Kidney (tissue), 14 donors: ENCODE measurements around the gene GIPC1. TPM values are rescaled to one million over a fixed set of nuclear protein-coding genes. Genes with fewer than 3 reads are reported as not detected.

Experiments used
- DNase-seq, 5 donors: peaks; one replicate each; pipeline ENCODE4 v3.0.0-alpha.2; 2013 to 2020
- FAIRE-seq: peaks from 2 replicates; lab custom pipeline; 2012; peaks lifted over from hg19 to GRCh38; lab: Jason Lieb, UNC
- H3K27ac ChIP-seq, 2 donors: one replicate each; pipeline ENCODE4 v1.7.0; 2013; ENCODE audit warnings: low read depth in 2 of 2, low read length in 2 of 2, inconsistent platforms in 1 of 2
- H3K27me3 ChIP-seq: one replicate; pipeline ENCODE4 v1.7.1; 2013; ENCODE audit warnings: low read length, inconsistent platforms; ENCODE audit not compliant: control insufficient read depth, insufficient read depth
- H3K36me3 ChIP-seq, 3 donors: one replicate each; pipeline versions ENCODE4 v1.7.0 to v1.7.1; 2013; ENCODE audit warnings: low read length in 3 of 3, control low read depth in 1 of 3, inconsistent platforms in 1 of 3; ENCODE audit not compliant: insufficient read depth in 3 of 3, control insufficient read depth in 2 of 3
- H3K4me1 ChIP-seq, 3 donors: one replicate each; pipeline versions ENCODE4 v1.7.0 to v1.7.1; 2013; ENCODE audit warnings: low read length in 3 of 3, inconsistent platforms in 1 of 3, low read depth in 1 of 3; ENCODE audit not compliant: control insufficient read depth in 2 of 3, insufficient read depth in 2 of 3
- H3K4me3 ChIP-seq, 3 donors: one replicate each; pipeline versions ENCODE4 v1.7.0 to v1.8.1; 2013; ENCODE audit warnings: low read length in 3 of 3, control low read depth in 1 of 3, inconsistent platforms in 1 of 3
- H3K9ac ChIP-seq, 3 donors: one replicate each; pipeline versions ENCODE4 v1.7.0 to v1.7.1; 2013; ENCODE audit warnings: low read length in 3 of 3, control low read depth in 1 of 3, inconsistent platforms in 1 of 3
- H3K9me3 ChIP-seq, 3 donors: one replicate each; pipeline versions ENCODE4 v1.7.0 to v1.7.1; 2013; ENCODE audit warnings: low read length in 3 of 3, control low read depth in 1 of 3, inconsistent platforms in 1 of 3; ENCODE audit not compliant: control insufficient read depth in 2 of 3, insufficient read depth in 1 of 3
- intact Hi-C: fragments of 100-400 bp; cut with DNase I; formaldehyde crosslinking; loops from one replicate; pipeline ENCODE4 v1.11.1; 2022
- polyA plus RNA-seq: library from polyadenylated mRNA; stranded (reverse); fragments of 350-450 nt; fragmentation: Illumina TruSeq; extraction: RNeasy Lipid Tissue Mini Kit (QIAGEN cat#74804); gene quantifications from one replicate; pipeline ENCODE4 v1.2.3, GENCODE V29; 2014; ENCODE audit warnings: low read depth, low replicate concordance; ENCODE audit not compliant: insufficient read depth
- total RNA-seq: library from RNA; stranded (reverse); fragmentation: NEBNext Ultra II Directional; extraction: Animal tissue kit (Norgen Biotek cat#: 25700); gene quantifications from one replicate; pipeline ENCODE4 v1.2.1, GENCODE V29; 2021
- TF ChIP-seq, protein P1 (sequence below): IDR thresholded peaks from 3 replicates; pipeline ENCODE4 v1.5.1; 2012; ENCODE audit warnings: mild to moderate bottlenecking, moderate library complexity, borderline replicate concordance; ENCODE audit not compliant: insufficient read depth; ENCODE audit errors: extremely low read depth
- donor health status: control.
- donor health status: control.
- donor health status: control.
- donor health status: control.
- donor health status: control.
- donor health status: DM: yes; HTN: yes; CAD: no.
- donor health status: Normal renal cell carcinoma (clear cell type).

GIPC1 gene
- total and polyA plus RNA-seq, 2 donors from 2014 or later: 94.6 to 137 TPM

DNA sequence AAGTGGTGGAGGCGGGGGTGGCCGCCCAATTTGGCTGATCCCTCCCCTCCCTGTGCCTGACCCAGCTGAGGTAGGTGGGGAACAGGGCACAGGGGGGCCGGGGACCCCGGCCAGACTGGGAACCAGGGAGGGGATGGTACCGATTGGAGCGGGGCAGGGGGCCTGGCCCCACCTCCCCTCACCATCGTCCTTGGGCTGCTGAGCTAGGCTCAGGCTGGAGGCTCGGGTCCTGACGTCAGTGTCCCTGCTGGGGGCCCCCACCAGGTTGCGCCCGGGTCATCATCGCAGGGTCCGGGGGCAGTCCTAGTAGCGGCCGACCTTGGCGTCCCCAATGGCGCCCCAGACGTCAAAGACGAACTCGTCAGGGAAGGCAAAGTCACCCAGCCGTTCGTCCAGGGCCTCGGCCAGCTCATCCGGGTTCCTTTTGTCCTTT, 17.8 kb downstream of the GIPC1 start:
- no peak for FAIRE-seq
- Histone ChIP-seq H3K4me1 (peaks cover 0 to 20% (median 0%) of the 10 kb centered on the region in 3 donors), H3K36me3 (peaks cover 0 to 25% (median 0%) of the 10 kb centered on the region in 3 donors), H3K9ac (no peak overlapping the region), H3K9me3 (no peaks in the 10 kb centered on the region), H3K4me3 (no peak overlapping the region), H3K27me3 (peaks cover 2% of the 10 kb centered on the region), H3K27ac (peak overlapping the region; percentile 41 to 57)
- intact Hi-C loops: no loop called here
- DNase-seq: peak in 2 of 5 donors; percentile 67 to 91
- TF ChIP-seq, protein P1, sequence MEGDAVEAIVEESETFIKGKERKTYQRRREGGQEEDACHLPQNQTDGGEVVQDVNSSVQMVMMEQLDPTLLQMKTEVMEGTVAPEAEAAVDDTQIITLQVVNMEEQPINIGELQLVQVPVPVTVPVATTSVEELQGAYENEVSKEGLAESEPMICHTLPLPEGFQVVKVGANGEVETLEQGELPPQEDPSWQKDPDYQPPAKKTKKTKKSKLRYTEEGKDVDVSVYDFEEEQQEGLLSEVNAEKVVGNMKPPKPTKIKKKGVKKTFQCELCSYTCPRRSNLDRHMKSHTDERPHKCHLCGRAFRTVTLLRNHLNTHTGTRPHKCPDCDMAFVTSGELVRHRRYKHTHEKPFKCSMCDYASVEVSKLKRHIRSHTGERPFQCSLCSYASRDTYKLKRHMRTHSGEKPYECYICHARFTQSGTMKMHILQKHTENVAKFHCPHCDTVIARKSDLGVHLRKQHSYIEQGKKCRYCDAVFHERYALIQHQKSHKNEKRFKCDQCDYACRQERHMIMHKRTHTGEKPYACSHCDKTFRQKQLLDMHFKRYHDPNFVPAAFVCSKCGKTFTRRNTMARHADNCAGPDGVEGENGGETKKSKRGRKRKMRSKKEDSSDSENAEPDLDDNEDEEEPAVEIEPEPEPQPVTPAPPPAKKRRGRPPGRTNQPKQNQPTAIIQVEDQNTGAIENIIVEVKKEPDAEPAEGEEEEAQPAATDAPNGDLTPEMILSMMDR: no peak

DNA sequence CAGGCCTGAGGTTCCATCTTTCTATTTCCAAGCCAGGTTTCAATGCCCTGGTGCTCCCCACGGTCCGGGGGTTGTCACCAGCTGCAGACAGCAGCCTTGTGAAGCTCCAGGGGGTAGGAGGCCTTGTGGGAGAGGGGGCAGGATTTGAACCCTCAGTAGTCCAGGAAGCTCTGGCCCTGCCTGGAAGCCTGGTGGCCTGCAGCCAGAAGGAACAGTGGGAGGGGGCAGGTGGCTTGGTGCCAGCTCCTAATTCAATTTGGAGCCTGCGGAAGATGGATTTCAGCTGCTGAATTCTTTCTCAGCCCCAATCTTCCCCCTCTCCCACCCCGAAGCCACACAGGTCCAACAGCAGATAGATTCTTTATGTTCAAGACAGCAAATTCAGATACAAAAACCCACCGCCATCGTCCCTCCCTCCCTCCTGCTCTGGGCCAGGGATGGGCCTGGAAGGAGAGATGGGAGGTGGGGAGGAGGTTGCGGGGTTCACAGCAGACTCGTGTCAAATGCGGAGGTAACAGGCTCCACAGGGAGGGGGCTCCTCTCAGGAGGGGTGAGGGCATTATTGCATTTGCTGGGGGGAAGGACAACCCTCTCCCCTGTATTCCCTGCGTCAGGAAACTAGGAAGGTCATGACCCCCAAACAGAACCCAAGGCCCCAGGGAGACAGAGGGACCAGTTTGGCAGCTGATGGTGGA, 18.4 kb downstream of the GIPC1 start:
- H3K4me3 ChIP-seq: no peak overlapping the region
- no peak overlapping the region for H3K9ac ChIP-seq
- H3K36me3 ChIP-seq: peaks cover 0 to 25% (median 0%) of the 10 kb centered on the region in 3 donors
- no peaks in the 10 kb centered on the region for H3K9me3 ChIP-seq
- no peak for FAIRE-seq
- H3K4me1 ChIP-seq: peaks cover 0 to 21% (median 0%) of the 10 kb centered on the region in 3 donors
- intact Hi-C loops: no loop called here
- TF ChIP-seq, protein P1: no peak
- DNase-seq: peak; percentile 77 to 93 (median 82)
- H3K27ac ChIP-seq: peak overlapping the region; percentile 57 to 59
- peaks cover 5% of the 10 kb centered on the region for H3K27me3 ChIP-seq

DNA sequence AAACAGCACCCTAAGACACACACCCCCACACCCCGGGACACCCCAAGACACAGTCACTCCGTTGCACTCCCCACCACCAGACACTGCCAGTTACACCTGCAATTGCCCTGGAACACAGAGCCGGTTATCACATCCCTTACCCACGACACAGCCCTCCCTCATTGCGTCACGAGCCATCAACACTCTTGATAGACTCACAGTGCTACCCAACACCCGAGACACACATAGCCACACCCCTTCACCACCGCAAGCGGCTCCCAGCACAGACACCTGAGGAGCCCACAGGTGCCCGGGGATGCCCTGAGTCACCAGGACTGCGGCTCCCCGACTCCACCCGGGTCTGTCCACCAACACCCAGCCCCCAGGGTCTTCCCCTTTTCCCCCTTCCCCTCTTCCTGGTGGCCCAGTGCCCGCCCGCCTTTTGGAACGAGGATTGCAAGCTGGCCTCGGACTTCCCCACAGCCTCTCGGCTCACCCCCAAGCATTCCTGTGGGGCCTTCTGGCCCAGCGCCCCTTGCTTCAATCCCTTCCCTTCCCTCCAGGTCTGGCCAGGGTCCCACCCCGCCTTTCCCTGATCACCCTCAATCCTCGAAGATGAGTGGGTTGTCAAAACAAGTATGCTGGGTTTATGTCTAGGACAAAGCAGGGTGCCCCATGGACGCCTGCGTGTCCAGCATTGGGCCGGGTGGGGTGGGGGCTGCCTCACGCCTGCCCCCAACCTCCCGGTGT, 19.1 kb downstream of the GIPC1 start:
- no peak for FAIRE-seq
- H3K4me1 ChIP-seq: peaks cover 0 to 24% (median 0%) of the 10 kb centered on the region in 3 donors
- no peak overlapping the region for H3K4me3 ChIP-seq
- H3K9ac ChIP-seq: no peak overlapping the region
- H3K36me3 ChIP-seq: peaks cover 0 to 19% (median 0%) of the 10 kb centered on the region in 3 donors
- intact Hi-C loops: no loop called here
- TF ChIP-seq, protein P1: no peak
- H3K27ac ChIP-seq: peak overlapping the region; percentile 59 to 78
- peak; percentile 48 to 92 (median 70) for DNase-seq
- H3K27me3 ChIP-seq: peaks cover 5% of the 10 kb centered on the region
- no peaks in the 10 kb centered on the region for H3K9me3 ChIP-seq
